Measurements from ENCODE around the gene DNAI1.
"Not testable (repeated sequence)": the region's sequence is repeated elsewhere in the genome, so short reads cannot be mapped to it uniquely, and the experiment has no call there.

DNAI1 gene

DNA sequence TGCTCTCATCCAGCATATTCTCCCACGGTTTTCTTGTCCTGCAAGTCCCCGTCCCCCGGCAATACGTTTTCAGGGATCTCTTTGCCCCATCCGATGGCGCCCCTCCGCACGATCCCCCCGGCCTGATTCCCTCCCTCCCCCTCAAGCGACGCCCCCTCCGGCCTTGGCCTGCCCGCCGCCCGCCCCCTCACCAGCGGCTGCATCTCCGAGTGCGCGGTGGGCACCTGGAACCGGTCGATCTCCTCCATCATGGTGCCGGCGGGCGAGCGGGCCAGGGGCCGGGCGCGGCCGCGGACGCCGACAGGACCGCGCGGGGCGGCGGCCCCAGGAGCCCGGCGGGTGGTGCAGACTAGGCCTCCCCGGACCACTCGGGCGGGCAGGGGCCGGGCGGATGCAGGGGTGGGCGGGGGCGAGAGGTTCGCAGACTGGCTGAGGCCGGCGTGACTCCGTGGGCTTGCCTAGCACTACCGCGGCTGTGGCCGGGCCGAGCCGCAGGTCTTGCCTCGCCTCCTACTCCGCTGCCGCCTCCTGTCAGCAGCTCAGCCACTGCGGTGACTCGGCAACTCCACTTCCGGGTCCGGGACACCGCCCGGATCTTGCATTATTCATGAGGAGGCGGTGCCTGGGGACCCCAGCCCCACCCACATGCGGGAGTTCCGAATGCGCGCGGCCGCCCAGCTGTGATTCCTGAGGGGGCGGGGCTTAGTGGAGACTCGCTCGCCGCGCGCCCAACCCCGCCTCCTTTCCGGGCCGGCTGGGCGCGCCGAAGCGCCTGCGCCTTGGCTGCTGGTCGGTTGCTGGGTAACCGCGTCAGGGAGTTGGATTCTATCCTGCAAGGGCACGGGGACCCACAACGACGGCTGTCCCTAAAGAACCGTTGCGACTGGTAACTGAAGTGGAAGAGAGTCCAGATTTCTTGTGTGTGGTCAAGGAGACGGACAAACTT is at the start of gene DNAI1, which contains the start of gene FAM219A:
DNAI1 (plus strand) TSS at position 793 of the 946 bp plus-strand sequence. CDS start 201 bp downstream, outside the sequence.
FAM219A (minus strand) TSS at position 558 of the 946 bp plus-strand sequence; CDS start at position 251, 307 bp downstream.
- peak; percentile 98 for DNase-seq

DNA sequence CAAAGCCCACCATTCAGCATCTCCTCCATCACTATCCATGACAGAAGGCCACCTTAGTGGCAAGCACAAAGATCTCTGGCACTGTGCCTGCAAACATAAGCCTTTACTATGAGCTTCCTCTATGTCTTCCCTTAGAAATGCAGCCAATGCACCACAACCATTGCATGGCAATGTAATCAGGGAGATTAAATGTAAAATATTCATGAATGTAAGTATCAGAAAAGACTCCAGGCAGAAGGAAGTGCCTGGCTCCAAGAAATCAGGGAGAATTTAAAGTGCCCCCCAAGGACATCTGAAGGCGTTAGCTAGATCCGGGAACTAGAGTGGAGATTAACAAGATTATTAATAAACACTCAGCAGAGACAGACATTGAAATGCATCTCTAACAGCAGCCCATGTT is 49.5 kb upstream of the DNAI1 start:
- no peak for DNase-seq

GRCh38 chr9:34412336-34412735 is 46.3 kb upstream of the DNAI1 start:
- DNase-seq = no peak

DNA sequence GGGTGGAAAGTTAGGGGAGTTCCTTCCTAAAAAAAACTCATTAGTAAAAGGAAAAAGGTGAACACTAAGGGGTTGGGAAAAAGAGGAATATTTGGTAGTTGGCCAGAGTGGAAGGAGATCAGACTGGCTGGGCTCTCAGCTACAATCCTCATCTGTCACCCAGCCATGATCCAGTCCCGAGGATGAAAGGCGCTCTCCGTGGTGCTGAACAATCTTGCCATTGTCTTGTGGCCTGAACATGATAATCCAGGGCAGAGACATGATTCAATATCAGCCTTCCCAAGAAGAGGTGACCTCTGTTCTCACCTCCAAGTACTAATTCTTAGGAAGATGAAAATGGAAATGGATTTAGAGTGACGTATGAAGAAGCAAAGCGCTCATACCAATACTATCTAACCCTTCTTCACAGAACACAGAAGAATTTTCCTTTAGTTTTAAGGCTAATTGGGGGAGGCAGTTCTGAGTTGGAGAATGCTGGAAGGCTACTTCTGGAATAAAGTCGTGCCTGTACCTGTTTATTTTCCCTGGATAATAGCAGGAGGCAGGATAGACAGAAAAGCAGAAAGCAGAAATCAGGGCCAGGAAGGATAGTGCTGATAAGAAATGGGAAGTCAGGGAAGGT is 45.3 kb upstream of the DNAI1 start:
- DNase-seq = no peak

- DNase-seq = peak; percentile 28
These were observed 40.9 kb upstream of the DNAI1 start for GRCh38 chr9:34417734-34418133.

DNA sequence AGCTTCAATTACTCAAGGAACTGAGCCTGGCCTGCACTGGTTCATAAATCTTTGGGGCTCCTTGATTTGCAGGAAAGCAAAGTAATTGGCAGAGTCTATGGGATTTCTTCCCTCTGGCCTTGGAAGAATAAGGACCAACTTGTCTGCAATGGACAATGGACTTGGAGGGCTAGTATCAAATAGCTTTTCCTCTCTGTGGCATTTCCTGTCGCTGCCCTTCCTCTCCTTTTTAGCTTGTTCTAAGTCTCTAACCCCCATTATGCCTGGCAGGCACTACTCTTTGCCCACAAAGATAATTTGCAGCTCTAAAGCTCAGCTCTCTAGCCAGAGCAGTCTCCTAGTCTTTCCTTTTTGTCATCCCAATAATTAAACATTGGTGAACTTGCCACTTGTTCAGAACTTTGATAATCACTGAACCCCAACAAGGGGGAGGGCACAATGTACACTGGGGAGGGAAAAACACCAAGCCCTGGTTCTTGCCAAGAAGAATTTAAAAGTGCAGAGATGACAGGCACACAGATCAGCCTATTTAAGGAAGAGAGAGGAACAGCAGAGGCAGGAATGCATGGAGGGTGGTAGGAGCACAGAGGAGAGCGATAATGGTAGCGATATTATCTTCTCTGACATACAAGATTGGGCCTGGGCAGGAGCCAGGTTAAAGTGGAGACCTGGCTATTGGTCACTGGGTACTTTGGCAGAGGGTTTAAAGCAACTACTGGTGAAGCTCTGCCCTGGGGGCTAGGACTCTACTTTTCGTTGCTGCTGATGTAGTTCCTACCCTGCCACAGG is 38.7 kb upstream of the DNAI1 start:
- no peak for DNase-seq

DNA sequence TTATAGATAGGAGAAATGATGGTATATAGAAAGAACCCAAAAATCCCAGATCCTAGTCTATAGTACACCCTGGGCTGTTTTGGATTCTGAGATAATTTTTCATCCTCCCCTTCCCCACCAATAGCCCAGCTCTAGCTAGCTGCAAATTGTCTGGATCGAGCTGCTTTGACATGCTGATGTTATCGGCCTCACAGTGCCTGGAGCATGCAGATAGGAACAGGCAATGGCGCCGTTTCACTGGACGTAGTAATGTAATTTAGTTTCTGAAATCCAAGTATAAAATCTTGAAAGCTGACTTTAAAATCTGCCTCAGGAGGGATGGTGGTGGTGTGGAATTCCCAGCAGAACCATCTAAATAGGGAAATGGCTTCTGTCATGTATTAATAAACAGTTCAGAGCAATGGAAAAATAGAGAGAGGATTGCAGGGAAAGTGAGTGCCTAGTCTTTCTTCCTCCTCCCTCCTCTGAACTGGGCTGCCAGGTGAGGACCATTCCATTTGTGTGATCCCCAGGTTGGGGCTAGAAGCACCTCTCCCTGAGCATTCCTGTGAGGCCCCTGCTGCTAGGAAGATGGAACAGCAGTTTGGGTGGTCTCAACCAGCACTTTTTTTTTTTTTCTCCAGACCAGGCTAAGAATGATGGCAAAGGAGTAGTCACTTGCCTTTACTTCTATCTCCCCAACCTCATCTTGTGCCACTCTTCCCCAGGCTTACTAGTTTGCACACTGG is 32.1 kb upstream of the DNAI1 start:
- DNase-seq = no peak

GRCh38 chr9:34428325-34428958 is 30.2 kb upstream of the DNAI1 start:
- DNase-seq = no peak

GRCh38 chr9:34430843-34431437 is 27.7 kb upstream of the DNAI1 start:
- peak; percentile 43 for DNase-seq

GRCh38 chr9:34431667-34432066 is 26.9 kb upstream of the DNAI1 start:
- no peak for DNase-seq

DNA sequence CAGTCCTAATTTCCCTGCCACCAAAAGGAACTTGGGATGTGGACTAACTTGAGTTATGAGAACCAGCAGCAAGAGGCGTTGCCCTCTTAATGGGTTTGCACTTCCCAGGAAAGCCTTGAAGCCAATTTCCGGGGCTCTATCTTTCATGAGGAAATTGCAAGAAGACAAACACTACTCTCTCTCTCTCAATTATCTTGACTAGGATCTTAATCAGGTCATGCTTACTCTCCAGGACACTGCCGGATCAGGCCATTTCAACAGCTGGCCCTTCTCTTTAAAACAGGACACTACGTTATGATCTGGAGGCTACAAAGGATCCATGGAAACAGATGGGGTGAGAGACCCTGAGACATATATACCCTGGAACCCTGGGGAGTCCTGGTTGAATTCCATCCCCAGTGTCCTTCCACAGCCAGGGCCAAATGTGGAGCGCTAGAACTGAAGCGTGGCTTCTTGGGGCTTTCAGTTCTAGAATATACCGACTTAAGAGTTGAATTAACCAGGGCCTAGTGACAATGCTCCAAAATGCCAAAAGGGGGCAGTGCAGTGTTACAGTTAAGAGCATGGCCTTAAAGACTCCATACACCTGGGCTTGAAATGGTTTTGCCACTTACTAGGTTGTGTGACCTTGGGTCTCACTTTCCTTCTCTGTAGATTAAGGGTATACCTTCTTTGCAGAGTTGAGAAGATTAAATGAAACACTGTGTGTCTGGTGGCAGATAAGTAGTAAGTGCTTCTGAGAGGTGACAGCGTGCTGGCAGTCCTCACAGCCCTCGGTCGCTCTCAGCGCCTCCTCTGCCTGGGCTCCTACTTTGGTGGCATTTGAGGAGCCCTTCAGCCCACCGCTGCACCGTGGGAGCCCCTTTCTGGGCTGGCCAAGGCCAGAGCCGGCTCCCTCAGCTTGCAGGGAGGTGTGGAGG is 21.3 kb upstream of the DNAI1 start:
- peak; percentile 22 for DNase-seq

DNA sequence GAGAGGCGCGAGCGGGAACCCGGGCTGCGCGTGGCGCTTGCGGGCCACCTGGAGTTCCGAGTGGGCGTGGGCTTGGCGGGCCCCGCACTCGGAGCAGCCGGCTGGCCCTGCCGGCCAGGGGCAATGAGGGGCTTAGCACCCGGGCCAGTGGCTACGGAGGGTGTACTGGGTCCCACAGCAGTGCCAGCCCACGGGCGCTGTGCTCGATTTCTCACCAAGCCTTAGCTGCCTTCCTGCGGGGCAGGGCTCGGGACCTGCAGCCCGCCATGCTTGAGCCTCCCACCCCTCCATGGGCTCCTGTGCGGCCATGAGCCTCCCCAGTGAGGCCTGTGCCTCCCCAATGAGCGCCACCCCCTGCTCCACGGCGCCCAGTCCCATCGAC is 20.7 kb upstream of the DNAI1 start:
- DNase-seq = not testable (repeated sequence)

DNA sequence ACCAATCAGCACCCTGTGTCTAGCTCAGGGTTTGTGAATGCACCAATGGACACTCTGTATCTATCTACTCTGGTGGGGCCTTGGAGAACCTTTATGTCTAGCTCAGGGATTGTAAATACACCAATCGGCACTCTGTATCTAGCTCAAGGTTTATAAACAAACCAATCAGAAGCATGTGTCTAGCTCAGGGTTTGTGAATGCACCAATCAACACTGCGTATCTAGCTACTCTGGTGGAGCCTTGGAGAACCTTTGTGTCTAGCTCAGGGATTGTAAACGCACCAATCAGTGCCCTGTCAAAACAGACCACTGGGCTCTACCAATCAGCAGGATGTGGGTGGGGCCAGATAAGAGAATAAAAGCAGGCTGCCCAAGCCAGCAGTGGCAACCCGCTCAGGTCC is 20.1 kb upstream of the DNAI1 start:
- DNase-seq = not testable (repeated sequence)

DNA sequence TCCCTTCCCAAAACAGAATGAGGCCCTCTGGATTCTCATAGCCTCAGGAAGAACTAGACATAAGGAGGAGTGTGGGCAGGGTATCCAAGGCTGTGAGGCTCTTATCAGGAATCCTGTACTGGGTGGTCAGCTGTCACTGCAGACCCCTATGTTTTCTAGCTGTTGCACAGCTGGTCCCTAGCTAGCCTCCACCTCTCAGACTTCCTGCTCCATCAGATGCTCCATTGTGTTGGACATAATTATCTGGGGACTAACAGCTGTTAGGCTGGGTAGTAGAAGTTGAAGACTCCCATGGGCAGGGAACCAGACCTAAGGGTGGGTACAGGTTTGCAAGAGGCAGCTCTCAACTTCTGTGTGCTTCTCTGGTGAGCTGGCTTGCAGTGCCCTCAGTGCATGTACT is 18.6 kb upstream of the DNAI1 start:
- DNase-seq = no peak

DNA sequence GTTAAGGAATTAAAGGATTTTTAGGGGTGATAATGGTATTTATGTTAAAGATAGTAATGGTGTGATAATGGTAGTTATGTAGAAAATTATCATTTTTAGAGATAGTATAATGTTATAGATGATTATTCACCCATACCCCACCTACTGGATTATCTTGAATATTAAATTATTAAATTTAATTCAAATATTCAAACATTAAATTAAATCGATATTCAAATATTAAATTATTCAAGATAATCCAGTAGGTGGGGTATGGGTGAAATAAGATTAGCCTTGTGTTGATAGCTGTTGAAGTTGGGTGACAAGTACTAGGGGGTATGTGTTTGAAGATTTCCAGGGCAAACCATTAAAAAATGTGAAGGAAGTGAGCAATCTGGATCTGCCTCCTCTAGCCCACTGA is 15.8 kb upstream of the DNAI1 start:
- DNase-seq = no peak

GRCh38 chr9:34443533-34443932 is 15.1 kb upstream of the DNAI1 start:
- DNase-seq = no peak

DNA sequence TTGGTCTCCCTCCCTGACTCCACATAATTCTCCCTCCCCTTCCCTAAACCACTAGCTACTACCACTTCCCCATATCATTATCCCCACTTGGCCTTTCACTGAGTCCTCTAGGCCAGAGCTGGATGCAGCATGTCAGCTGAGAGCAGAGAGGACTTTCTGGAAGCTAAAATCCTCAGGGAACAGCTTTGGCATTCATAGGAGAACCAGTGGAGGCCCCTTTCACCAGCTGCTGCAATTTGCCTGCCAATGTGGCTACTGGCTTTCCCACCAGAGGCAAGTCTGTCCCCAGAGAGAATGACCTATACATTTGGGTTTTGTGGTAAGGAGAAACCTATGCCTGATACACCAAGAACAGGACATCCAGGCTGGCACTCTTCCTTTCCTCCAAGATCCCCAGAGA is 14.6 kb upstream of the DNAI1 start:
- no peak for DNase-seq

GRCh38 chr9:34446468-34446891 is 12.1 kb upstream of the DNAI1 start:
- DNase-seq = no peak

DNA sequence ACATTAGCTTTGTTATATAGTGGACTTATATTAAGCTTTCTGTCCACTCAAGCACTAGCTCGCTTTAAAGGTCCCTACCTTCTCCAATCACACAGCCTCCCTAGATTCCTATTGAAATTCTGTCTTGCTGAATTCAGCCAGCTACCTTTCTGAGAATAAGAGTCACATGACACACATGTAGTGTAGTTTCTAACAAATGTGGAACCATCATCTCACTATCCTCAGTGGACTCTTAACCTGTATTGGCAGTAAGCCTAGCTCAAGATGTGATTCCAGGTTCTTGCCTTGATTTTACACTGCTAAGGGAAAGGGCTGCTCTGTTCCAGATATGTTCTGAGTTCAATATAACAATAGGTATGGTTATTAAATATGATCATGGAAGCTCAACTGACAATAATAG is 11.7 kb upstream of the DNAI1 start:
- DNase-seq = no peak

GRCh38 chr9:34450644-34451043 is 8.0 kb upstream of the DNAI1 start:
- DNase-seq = no peak

DNA sequence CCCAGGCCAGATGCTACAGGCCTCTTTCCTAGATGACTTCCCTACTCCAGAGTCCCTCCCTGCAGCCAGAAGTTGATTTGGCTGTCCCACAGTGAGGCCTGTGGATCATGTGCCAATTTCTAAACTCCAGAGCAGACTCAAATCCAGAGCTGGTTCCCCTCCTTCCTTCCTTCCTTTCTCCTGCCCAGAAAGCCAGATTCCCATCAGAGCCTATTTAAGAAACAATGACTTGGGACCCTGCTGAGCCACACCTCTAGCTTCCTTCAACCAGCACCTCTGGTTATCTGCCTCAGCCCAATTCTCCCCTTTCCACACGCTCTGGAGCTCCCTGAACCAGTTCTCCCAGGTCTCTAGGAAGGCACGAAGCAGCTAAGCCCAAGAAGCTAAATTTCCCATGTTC is 7.5 kb upstream of the DNAI1 start:
- no peak for DNase-seq
